Pancreas (tissue), 10 donors: ENCODE data around the gene SLC6A11. TPM values are rescaled to one million over a fixed set of nuclear protein-coding genes. Genes with fewer than 3 reads are reported as not detected.

ENCODE experiments used
- ATAC-seq, 4 donors: fragments of 200-7000 bp; cut with Tn5 transposase; one replicate each; pipeline versions ENCODE4 v1.8.0 to v1.9.1; 2020; ENCODE audit warnings: mild to moderate bottlenecking in 4 of 4, moderate library complexity in 4 of 4
- DNase-seq, 6 donors: peaks; one replicate each; pipeline ENCODE4 v3.0.0-alpha.2; 2020
- FAIRE-seq: peaks from 2 replicates; lab custom pipeline; 2012; peaks lifted over from hg19 to GRCh38; lab: Jason Lieb, UNC
- H3K27ac ChIP-seq, 4 donors: fragments of 200-600 bp; sonication (generic); 1 replicate in 3 of 4; 2 replicates in 1 of 4; pipeline versions ENCODE4 v1.5.0 to v1.8.0; 2020
- H3K27me3 ChIP-seq, 4 donors: fragments of 200-600 bp; one replicate each; pipeline ENCODE4 v1.8.0; 2021
- H3K36me3 ChIP-seq, 3 donors: fragments of 200-600 bp; sonication (generic) in 1 of 3; one replicate each; pipeline versions ENCODE4 v1.5.0 to v1.8.0; 2020 to 2021
- H3K4me1 ChIP-seq, 3 donors: fragments of 200-600 bp; one replicate each; pipeline ENCODE4 v1.8.0; 2021
- H3K4me3 ChIP-seq, 4 donors: fragments of 200-600 bp; sonication (generic) in 2 of 4; one replicate each; pipeline versions ENCODE4 v1.5.0 to v1.8.0; 2020 to 2021
- H3K9me3 ChIP-seq, 4 donors: fragments of 200-600 bp; one replicate each; pipeline ENCODE4 v1.8.0; 2021
- CTCF ChIP-seq, 4 donors: fragments of 200-600 bp; sonication (generic) in 3 of 4; IDR thresholded peaks; one replicate each; pipeline versions ENCODE4 v1.5.0 to v1.8.0; 2021; ENCODE audit warnings: antibody characterized with exemption in 4 of 4
- WGBS, 2 donors: extraction: QIAGEN DNeasy Blood & Tissue Kit; methylation state at CpG; one replicate each; pipeline ENCODE4 v1.1.7; 2013; 5-methylcytosine and 5-hydroxymethylcytosine counted together
- intact Hi-C, 3 donors: fragments of 100-400 bp; cut with DNase I; formaldehyde crosslinking; loops; one replicate each; pipeline versions ENCODE4 v1.11.1 to v1.14.2; 2022
- polyA plus RNA-seq, 2 donors: library from polyadenylated mRNA; stranded (reverse); fragments of 200-250 nt; gene quantifications; one replicate each; pipeline ENCODE4 v1.2.3, GENCODE V29; 2013
- total RNA-seq, 6 donors: library from RNA; stranded (reverse); fragmentation: NEBNext Ultra II Directional in 4 of 6; extraction: Animal tissue kit (Norgen Biotek cat#: 25700) in 4 of 6; gene quantifications; one replicate each; pipeline versions ENCODE4 v1.2.1 to v1.2.4, GENCODE V29; 2021 to 2023
- donor health status: healthy with polysubstance abuse.
- donor health status: DM: no; HTN: no; CAD: no; lungs with moderate emphysema.
- donor health status: DM: no; HTN: no; CAD: no.
- donor health status: control.
- donor health status: control.
- donor health status: Bipolar disorder and iron deficiency.
- donor health status: DM: yes; HTN: yes; CAD: no.
- donor health status: DM: no; HTN: no; CAD: no.
- donor health status: DM: no; HTN: no; CAD: no.
- donor health status: DM: yes; HTN: yes; CAD: no.

Gene SLC6A11
- total and polyA plus RNA-seq, 8 donors = 0.04 to 0.17 (median 0.06) TPM

GRCh38 chr3:10843378-10843777 lies 27.4 kb downstream of the SLC6A11 start:
- intact Hi-C loops = no loop called here
- Histone ChIP-seq H3K9me3 (no peaks in the 10 kb centered on the region), H3K36me3 (no peaks in the 10 kb centered on the region), H3K27me3 (no peaks in the 10 kb centered on the region), H3K27ac (no peak overlapping the region), H3K4me3 (no peak overlapping the region), H3K4me1 (no peaks in the 10 kb centered on the region)
- DNase-seq = no peak
- no peak for TF ChIP-seq CTCF (IDR thresholded peaks at IDR 0.05)
- 70 to 83% methylated on average over 3 of the region's 3 CpGs for WGBS, 2 donors
- ATAC-seq = no peak
- no peak for FAIRE-seq

- DNase-seq (peak in 1 of 6 donors; percentile 21), FAIRE-seq (no peak), ATAC-seq (peak in 2 of 4 donors; percentile 63 to 67)
- Histone ChIP-seq H3K27me3 (no peaks in the 10 kb centered on the region), H3K36me3 (no peaks in the 10 kb centered on the region), H3K27ac (no peak overlapping the region), H3K9me3 (no peaks in the 10 kb centered on the region), H3K4me3 (no peak overlapping the region), H3K4me1 (no peaks in the 10 kb centered on the region)
- no peak for TF ChIP-seq CTCF (IDR thresholded peaks at IDR 0.05)
- intact Hi-C loops = no loop called here
- WGBS, 2 donors = 54 to 56% methylated on average over 6 of the region's 6 CpGs
Measured at GRCh38 chr3:10845001-10845761, 29.2 kb downstream of the SLC6A11 start.

GRCh38 chr3:10845839-10846656 lies 30.0 kb downstream of the SLC6A11 start:
- intact Hi-C loops = no loop called here
- H3K4me3 ChIP-seq = no peak overlapping the region
- DNase-seq (peak in 1 of 6 donors; percentile 21), ATAC-seq (peak in 3 of 4 donors; percentile 34 to 79 (median 67)), FAIRE-seq (no peak)
- no peaks in the 10 kb centered on the region for H3K4me1 ChIP-seq
- H3K27me3 ChIP-seq = no peaks in the 10 kb centered on the region
- H3K36me3 ChIP-seq = no peaks in the 10 kb centered on the region
- WGBS, 2 donors = 64 to 73% methylated on average over 5 of the region's 5 CpGs
- no peak for TF ChIP-seq CTCF (IDR thresholded peaks at IDR 0.05)
- H3K9me3 ChIP-seq = no peaks in the 10 kb centered on the region
- H3K27ac ChIP-seq = no peak overlapping the region

- intact Hi-C loops = no loop called here
- DNase-seq = no peak
- Histone ChIP-seq H3K27me3 (no peaks in the 10 kb centered on the region), H3K4me1 (no peaks in the 10 kb centered on the region), H3K9me3 (no peaks in the 10 kb centered on the region), H3K36me3 (no peaks in the 10 kb centered on the region), H3K27ac (no peak overlapping the region), H3K4me3 (no peak overlapping the region)
- ATAC-seq = no peak
- TF ChIP-seq CTCF (IDR thresholded peaks at IDR 0.05) = no peak
- WGBS, 2 donors = 70 to 82% methylated on average over 4 of the region's 4 CpGs
- FAIRE-seq = no peak
Measured at GRCh38 chr3:10846657-10846975, 30.6 kb downstream of the SLC6A11 start.
